ENCODE results near the gene AUH.

- TF ChIP-seq POLR2AphosphoS5 (IDR thresholded peaks at IDR 0.05; ENCODE audit: borderline replicate concordance, low read depth, low read length) (no peak), EZH2 (IDR thresholded peaks at IDR 0.05) (no peak)
These were observed 149.8 kb downstream of the AUH start for GRCh38 chr9:91211919-91212318.
